ENCODE measurements around the gene ELMO1.

Gene ELMO1

DNA sequence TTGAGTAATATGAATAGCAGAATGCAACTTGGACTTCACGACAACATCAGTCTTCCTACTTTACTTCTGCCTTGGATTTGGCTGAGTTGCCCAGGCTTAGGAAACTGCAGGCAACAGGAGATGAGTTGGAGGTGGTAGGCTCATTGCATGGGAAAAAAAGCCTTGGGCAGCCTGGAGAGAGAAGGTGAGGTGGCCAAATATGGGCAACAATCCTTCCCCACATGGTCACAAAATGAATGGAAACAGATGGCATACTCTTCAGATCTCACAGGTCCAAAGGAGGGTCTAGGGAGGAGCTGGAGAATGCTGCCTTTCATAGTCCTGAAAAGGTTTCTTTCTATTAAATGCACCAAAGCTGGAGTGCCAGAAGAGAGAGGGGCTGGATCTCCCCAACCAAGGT lies 595.7 kb downstream of the ELMO1 start:
- no peak for DNase-seq

DNA sequence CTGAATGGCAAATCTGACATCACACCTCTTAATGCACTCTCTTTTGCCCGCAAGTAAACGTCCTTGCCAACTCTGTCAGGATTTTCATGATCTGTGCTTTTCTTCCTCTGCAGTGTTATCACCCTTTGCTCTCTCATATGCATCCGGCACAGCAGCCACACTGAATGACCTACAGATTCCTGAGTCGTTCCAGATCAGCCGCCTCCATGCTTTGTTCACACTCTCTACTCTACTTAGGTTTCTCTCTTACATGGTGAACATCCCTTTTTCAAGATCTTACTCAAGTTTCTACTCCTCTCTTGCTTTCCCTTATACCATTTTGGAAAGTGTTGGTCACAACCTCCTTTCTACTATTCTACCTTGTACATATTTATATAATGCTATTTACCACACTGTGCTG lies 596.6 kb downstream of the ELMO1 start:
- DNase-seq = no peak

DNA sequence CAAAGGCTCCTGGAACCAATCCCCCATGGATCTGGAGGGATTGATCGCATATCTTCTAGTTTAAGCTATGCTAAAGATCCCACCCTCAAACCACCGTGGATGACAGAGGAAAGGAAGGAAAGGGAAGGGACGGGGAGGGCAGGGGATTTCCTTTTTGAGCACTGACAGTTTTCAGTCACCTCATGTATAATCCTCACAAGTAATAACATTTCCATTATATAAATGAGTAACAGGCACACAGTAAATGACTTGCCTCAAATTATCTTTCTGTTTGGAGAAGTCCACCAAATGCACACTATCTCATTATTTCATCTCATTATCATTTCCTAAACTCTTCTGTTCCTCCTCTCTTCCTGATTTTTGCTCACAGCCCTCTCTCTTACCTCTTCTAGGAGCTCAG lies 597.3 kb downstream of the ELMO1 start:
- DNase-seq = no peak

DNA sequence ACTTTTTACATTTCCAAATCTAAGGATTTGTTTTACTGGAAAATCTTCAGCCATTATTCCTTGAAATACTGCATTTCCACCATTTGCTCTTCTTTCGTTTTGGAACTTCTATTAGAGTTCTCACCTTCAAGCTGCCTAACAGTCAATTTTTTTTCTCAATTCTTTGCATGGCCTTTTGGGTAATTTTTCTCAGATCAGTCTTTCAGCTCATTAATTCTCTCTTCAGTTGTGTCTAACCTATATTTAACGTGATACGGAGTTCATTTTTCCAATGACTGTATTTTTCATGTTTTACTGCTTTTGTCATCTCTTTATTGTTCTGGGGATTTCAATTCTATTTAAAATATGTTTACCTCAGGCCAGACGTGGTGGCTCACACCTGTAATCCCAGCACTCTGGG lies 600.7 kb downstream of the ELMO1 start:
- DNase-seq = no peak

DNA sequence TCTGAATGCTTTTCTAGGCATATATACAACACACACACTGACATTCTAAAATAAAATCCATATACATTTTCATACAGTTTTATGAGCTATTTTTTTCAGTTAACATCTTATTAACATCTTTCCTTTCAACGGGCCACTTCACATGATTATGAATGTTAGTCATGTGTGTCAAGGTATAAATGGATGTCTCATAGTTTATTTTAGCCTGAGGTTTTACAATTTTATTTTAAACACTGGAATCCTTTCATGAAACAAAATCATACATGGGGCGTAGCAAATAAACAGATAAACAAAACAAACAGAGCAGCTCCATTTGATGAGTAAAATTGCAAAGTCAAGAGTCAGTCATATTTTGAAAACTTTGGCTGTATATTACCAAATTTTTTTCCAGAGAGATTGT lies 604.3 kb downstream of the ELMO1 start:
- no peak for DNase-seq

DNA sequence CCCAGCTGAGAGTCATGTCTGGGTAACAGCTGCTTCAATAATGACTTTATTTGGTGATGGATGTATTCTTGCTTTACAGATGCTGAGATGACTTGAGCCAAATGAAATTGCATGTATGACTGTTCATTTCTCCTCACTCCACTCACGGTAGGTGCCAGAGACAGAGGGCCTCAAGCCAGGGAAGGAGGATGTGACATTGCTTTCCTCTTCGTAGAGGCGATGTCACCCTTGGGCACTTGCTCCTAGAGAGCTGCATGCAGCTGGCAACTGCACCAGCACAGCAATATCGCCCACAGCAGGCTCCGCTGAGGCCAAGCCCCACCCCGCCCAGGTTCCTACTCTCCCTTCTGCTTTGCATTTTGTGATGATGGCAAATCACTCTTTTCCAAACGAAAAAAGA lies 607.8 kb downstream of the ELMO1 start:
- DNase-seq = no peak

DNA sequence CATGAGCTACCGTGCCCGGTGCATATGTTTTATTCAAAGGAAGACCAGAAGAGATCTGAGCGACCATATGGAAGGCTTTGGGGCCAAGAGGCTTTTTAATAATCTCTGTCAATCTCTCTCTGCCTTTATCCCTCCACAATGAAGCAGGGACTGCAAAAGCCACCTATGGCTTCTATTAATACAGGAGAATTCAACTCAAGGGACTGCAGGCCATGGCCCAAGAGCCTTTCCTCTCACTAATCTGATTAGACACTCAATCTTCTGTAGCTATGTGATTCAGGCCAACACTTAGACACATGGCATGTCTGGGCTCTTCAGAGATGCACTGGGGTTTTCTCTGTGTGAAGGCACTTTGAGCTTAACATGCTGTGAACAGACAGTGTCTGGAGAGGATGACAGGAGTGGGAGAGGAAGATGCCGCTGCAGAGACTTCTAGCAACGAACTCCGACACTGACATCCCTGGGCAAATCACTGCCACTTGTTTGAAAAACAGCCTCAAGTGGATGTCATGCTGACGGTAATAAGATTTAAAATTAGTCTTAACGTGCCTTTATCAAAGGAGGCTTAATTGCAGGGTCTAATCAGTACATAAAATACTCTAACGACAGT lies 609.9 kb downstream of the ELMO1 start:
- no peak for DNase-seq

DNA sequence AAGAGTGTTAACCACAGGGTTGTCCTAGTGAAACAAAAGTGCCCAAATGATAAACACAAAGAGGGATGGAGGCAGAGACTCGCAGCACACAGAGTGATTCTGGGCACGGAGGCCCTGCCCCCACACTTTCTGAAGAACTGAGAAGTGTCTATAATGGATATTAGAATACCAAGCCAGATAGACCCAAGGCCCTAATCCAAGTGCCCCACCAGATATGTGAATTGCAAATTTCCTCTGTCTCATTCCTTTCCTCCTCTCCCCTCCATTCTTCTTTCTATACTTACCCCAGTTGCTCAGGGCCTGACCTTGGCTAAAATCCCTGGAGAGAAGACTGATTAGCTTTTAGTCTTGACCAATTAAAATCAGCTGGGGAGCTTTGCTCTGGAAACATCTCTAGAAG lies 617.6 kb downstream of the ELMO1 start:
- DNase-seq = no peak

DNA sequence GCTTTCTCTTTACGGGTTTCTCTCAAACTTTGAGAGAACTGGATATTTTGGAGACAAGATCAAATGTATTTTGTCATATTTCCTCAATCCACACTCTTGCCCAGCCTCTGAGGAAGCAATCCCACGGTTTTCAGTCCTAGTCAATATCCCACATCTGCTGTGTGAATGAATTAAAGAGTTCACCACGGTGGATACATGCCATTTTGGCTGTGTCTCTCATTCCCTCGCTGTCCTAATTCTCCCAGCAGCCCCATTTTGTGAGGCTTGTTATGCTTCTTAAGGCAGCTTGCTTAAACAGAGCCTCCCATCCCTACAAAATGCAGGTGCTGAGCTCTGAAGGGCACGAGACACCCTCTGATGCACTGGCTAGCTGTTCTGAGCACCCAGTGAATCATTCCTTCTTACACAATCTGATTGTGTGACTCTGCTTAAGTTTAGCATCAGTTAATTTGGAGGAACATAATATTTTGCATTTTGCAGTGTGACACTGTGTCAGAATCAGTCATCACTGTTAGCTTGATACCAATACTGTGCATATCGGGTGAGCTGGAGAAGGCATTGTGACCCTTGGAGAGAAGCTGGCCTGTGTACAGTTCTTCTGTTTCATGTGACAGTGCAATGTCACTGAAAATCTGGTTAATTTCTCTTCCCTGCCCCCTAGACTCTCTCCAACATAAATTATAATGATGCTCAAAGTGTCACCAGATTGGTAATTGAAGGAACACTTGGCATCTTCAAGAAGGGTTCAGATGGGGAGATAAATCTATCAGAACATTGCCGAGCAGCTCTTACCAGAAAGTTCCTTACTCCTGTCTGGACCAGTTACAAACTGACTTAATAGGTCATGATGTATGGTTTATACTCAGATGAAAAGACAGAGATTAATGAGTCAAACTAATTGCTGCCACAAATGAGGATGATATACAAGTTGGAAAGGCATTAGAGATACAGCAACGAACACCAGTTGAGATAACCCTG lies 620.6 kb downstream of the ELMO1 start:
- DNase-seq = no peak

DNA sequence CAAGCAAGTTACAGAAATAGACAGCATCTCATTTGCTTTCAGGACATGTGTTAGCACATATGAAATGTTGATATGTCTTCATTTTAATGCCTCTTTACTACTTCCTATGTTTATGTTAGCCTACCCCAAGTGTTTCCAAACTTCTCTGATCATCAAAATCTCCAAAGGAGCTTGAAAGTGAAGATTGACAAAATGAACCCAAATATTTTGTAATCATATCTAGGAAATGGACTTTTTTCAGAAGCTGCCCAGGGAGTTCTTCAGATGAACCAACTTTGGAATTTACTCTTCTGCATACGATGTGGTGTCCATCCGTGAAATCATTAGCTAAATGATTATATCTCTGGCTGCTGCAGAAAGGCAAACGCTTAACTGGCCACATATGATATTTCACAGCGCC lies 623.2 kb downstream of the ELMO1 start:
- no peak for DNase-seq

DNA sequence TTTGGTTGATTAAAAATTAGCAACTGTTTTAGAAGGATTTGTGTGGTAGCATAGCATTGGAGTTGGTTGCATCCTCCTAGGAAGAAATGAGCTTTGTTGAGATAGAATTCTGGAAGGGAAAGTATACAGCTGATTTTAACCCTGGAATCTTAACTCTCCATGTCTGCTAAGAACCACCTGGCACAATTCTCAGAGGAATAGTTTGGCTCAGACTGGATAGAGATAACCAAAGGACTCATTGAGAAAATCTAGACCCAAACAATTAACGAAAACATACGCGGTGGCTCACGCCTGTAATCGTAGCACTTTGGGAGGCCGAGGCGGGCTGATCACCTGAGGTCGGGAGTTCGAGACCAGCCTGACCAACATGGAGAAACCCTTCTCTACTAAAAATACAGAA lies 625.3 kb downstream of the ELMO1 start:
- no peak for DNase-seq

DNA sequence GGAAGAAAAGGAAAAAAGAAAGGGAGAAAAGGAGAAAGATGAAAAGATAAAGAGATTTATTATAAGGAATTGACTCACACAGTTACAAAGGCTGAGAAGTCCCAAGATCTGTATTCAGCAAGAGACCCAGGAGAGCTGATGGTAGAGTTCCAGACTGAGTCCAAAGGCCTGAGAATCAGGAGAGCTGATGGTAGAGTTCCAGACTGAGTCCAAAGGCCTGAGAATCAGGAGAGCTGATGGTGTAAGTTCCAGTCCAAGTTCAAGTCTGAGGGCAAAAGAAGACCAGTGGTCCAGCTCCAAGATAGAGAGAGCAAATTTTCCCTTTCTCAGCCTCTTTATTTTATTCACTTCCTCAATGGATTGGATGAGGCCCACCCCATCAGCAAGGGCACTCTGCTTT lies 627.0 kb downstream of the ELMO1 start:
- DNase-seq = no peak

DNA sequence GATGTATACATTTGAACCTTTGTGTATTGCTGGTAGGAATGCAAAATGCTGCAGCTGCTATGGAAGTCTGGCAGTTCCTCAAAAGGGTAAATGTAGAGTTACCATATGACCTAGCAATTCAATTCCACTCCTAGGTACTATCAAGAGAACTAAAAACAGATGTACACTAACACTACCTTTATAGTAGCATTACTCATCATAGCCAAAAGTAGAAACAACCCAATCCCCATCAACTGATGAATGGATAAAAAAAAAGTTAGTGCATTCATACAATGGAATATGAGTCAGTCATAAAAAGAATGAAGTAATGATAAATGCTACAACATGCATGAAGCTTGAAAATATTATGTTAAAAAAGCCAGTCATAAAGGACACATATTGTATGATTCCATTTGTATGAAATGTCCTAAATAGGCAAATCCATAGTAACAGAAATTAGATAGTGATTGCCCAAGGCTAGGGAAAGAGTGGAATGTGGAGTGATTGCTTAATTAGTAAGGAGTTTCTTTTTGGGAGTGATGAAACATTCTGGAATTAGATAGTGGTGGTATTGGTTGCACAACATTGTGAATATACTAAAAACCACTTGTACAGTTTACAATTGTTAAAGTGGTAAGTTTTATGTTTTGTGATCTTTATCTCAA lies 628.0 kb downstream of the ELMO1 start:
- no peak for DNase-seq

DNA sequence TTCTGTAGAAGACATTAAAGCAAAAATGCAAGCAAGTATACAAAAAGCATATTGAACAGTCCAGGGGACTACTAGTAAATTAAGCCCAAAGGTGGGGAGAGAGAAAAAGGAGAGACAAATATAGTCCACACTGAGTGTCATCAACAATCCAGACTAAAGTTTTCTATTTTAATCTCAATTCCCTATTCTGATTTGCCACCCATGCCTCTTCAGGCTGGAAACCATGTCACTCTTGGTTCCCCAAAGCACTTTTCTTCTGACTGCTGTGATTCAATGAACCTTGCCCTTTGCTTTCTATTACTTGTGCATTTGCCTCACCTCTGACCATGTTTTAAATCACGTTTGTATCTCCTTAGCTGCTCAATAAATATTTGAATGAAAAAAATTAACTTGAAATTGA lies 629.0 kb downstream of the ELMO1 start:
- DNase-seq = no peak

DNA sequence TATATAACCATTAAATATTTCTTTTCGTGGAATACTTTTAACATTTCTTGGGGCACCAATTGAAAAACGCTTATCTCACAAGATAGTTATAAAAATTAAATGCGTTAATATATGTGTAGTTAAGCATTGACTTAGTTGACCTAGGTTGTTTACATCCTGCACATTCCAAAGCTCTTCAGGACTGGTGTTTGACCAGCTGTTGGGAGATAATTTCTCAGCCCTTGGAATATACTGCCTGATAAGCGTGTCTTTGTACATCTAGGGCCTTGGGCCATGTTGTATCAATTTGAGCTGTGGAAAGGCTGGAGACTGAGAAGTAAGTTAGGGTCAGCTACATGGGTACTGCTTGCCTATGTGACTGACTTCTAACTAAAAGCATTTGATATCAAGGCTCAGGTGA lies 634.4 kb downstream of the ELMO1 start:
- DNase-seq = no peak

DNA sequence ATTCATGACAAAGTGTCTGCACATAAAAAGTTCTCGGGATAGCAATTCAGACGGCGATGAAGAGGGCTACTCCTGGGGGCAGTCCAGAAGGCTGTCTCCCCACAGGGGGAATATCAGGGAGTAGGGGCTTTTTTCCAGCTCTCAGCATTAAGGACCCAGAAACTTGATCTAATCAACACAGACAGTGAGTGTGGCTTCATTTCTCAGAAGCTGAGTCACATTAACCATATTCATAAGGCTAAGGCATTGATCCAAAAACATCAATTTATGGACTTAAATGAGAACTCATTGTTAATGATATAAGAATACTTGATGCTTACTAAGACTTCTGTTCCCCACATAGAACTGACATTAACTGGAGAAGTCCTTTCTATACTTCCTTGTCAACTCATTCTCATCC lies 636.9 kb downstream of the ELMO1 start:
- DNase-seq = no peak

DNA sequence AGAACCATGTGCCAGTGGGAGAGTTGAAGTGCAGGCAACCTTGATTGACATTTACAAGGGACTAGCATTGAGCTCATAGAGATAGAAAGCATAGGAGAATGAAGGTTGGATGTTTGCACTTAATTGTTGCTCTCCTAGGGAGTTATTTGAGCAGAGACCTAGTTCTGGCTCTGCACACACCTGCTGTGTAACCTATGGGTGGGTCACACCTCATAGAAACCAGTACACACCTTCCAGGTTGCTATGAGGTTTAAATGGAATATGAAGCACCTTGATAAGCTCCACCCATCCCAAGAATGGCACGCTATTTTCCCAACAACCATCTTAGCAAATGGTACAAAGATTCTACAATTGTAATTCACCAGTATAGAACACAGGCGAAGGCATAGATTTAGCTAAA lies 638.2 kb downstream of the ELMO1 start:
- no peak for DNase-seq

DNA sequence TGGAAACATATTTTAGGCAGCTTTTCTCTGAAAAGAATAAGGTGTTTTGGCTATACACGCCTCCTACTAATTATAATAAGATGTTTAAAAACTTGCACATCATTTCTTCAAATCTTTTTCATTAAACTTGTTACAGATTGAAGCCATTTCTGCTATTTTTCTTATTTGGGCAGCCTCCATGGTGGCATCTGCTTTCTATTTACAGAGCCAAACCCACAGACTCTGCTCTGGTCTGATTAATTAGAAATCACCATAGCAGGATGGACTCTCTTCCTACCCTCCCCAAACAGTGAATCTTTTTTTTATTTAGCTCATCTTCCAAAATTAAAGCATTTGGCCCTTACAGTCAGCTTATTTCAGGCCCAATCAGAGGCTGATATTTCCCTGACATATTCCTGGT lies 638.6 kb downstream of the ELMO1 start:
- DNase-seq = no peak

DNA sequence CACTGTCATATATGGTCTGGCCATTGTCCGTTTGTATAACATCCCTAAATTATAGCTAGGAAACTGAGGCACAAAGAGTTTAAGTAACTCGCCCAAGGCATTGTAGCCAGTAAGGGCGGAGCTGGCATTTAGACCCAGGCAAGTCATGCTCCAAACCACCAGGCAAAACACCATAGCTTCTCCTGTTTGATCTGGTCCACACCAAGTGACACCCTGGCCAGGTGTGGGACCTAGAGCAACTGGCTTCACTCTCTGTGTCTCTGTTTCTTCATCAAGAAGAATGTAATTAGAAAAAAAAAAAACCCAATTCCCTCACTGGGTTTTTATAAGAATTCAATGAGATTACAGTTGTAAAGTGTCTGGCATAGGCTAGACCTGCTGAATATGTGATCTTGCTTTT lies 639.2 kb downstream of the ELMO1 start:
- DNase-seq = no peak

DNA sequence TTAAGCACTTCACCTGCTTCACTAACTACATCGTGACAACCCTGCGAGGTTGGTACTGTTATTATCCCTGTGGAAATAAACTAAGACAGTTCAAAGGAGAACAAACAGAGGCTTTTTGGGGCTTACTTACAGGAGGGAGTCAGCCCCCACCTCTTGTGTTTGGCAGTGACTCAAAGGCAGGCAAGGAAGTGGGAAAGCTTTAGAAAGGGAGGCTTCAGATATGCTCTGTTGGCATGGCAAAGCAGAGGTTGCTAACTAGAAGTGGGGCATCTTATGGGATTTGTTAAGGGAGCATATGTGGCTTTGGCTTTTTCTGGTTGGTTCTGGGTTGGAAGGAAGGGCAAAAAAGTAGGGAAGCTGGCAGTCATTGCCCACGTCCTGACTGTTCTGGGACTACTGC lies 639.6 kb downstream of the ELMO1 start:
- DNase-seq = no peak

DNA sequence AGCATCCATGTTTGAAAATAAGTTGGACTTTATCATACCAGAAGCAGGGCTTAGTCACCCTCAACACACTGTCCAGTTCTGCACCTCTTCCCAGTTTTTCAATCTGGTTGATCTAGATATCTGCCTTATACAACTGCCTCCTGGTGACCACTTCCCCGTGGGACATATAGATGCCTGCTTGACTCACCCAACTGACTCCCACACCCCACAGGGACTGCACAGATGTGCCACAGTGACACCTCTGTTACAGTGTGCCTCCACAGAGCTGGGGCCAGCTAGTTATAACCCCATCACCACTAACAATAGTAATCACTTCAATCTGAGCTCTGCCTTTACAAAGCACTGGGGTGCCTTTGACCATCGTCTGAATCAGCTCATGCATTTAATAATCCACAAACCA lies 641.8 kb downstream of the ELMO1 start:
- no peak for DNase-seq
